Mesothelial cell of epicardium (in vitro differentiated cells): ENCODE measurements around the gene ICOS. TPM values are rescaled to one million over a fixed set of nuclear protein-coding genes. Genes with fewer than 3 reads are reported as not detected.
"Not testable (repeated sequence)": the region's sequence is repeated elsewhere in the genome, so short reads cannot be mapped to it uniquely, and the experiment has no call there.

Source experiments
- DNase-seq, 2 experiments: peaks; one replicate each; pipeline ENCODE4 v3.0.0; 2021; ENCODE audit warnings: low spot score in 2 of 2; ENCODE audit not compliant: unreplicated experiment in 2 of 2
- H3K27ac Mint-ChIP-seq: 2 replicates; pipeline ENCODE4 v1.8.0; 2021; ENCODE audit warnings: mixed read lengths
- H3K27me3 Mint-ChIP-seq: 2 replicates; pipeline ENCODE4 v1.8.0; 2021; ENCODE audit warnings: low read depth, mixed read lengths
- H3K36me3 Mint-ChIP-seq: 2 replicates; pipeline ENCODE4 v1.8.0; 2021; ENCODE audit warnings: mixed read lengths
- H3K4me1 Mint-ChIP-seq: 2 replicates; pipeline ENCODE4 v1.8.0; 2021; ENCODE audit warnings: mixed read lengths
- H3K4me3 Mint-ChIP-seq: 2 replicates; pipeline ENCODE4 v1.8.0; 2021; ENCODE audit warnings: mild to moderate bottlenecking, moderate library complexity, mixed read lengths
- H3K9me3 Mint-ChIP-seq: 2 replicates; pipeline ENCODE4 v1.8.0; 2021; ENCODE audit warnings: mixed read lengths
- CTCF ChIP-seq: fragments of 200-600 bp; sonication (generic); IDR thresholded peaks from one replicate; pipeline ENCODE4 v1.5.0; 2021; ENCODE audit warnings: antibody characterized with exemption; ENCODE audit not compliant: unreplicated experiment
- total RNA-seq: library from RNA; stranded (reverse); gene quantifications from 3 replicates; pipeline ENCODE4 v1.2.1, GENCODE V29; 2021

ICOS gene
- total RNA-seq, 1 donor from 2014 or later = not detected

DNA sequence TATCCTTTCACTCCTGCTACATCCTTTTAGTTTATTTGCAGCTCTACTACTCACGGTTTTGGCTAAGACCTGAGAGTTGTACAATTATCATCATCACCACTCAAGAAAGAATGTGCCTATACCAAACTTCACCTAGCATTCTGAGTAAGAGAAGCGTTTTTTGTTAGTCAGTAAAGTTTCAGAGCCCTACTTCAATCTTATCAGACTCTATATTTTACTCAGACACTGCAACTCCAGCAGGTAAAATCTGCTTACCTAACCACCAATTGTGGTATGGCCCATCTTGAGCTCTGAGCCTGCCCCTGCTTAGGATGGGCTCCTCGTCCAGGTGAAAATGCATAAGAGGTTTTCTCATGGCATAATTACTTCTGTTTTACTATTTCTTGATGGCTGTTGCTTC is 37.1 kb downstream of the ICOS start:
- no peaks in the 10 kb centered on the region for H3K4me1 Mint-ChIP-seq
- no peak overlapping the region for H3K27ac Mint-ChIP-seq
- H3K4me3 Mint-ChIP-seq = no peak overlapping the region
- H3K36me3 Mint-ChIP-seq = no peaks in the 10 kb centered on the region
- peaks cover 27% of the 10 kb centered on the region for H3K27me3 Mint-ChIP-seq
- no peak for DNase-seq
- TF ChIP-seq CTCF = no peak
- peaks cover 4% of the 10 kb centered on the region for H3K9me3 Mint-ChIP-seq

DNA sequence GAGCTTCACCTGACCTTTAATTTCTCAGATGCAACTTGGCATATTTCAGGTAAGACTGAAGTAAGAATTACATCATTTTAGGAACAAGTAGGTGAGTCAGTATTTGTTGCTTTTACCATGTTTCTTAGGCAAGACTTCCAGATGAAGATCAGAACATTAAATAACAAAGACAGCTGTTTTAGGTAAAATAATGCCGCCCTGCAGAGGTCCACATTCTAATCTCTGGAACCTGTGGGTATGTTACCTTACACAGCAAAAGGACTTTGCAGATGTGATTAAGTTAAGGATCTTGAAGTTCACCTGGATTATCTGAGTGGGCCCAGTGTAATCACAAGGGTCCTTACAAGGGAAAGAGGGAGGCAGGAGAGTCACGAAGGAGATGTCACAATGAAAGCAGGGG is 39.3 kb downstream of the ICOS start:
- no peak overlapping the region for H3K27ac Mint-ChIP-seq
- no peak overlapping the region for H3K4me3 Mint-ChIP-seq
- H3K27me3 Mint-ChIP-seq = peaks cover 21% of the 10 kb centered on the region
- H3K36me3 Mint-ChIP-seq = no peaks in the 10 kb centered on the region
- no peak for TF ChIP-seq CTCF
- H3K9me3 Mint-ChIP-seq = no peaks in the 10 kb centered on the region
- no peak for DNase-seq
- H3K4me1 Mint-ChIP-seq = no peaks in the 10 kb centered on the region

DNA sequence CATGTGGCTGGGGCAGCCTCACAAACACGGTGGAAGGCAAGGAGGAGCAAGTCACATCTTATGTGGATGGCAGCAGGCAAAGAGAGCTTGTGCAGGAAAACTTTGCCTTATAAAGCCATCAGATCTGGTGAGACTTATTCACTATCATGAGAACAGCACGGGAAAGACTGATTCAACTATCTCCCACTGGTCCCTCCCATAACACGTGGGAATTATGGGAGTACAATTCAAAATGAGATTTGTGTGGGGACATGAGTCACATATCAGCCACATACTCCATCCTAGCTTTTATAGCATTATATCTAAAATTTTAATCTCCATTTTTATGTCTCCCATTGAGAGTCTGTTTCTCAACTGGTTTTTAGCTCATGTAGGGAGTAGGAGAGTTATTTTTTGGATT is 45.7 kb downstream of the ICOS start:
- Mint-ChIP-seq H3K4me1 (peaks cover 5% of the 10 kb centered on the region), H3K9me3 (no peaks in the 10 kb centered on the region), H3K4me3 (no peak overlapping the region), H3K27ac (no peak overlapping the region), H3K27me3 (peaks cover 12% of the 10 kb centered on the region), H3K36me3 (no peaks in the 10 kb centered on the region)
- no peak for DNase-seq
- no peak for TF ChIP-seq CTCF

- H3K4me1 Mint-ChIP-seq = peaks cover 5% of the 10 kb centered on the region
- peaks cover 12% of the 10 kb centered on the region for H3K27me3 Mint-ChIP-seq
- no peak for DNase-seq
- H3K9me3 Mint-ChIP-seq = no peaks in the 10 kb centered on the region
- no peak overlapping the region for H3K4me3 Mint-ChIP-seq
- H3K36me3 Mint-ChIP-seq = no peaks in the 10 kb centered on the region
- TF ChIP-seq CTCF = no peak
- no peak overlapping the region for H3K27ac Mint-ChIP-seq
Observed at GRCh38 chr2:203983064-203983715, 46.6 kb downstream of the ICOS start.

GRCh38 chr2:203985978-203986377 is 49.4 kb downstream of the ICOS start:
- H3K27ac Mint-ChIP-seq, H3K4me1 Mint-ChIP-seq: not testable (repeated sequence)

GRCh38 chr2:203987959-203988358 is 51.4 kb downstream of the ICOS start:
- no peak for DNase-seq
- Mint-ChIP-seq H3K4me3 (no peak overlapping the region), H3K27ac (no peak overlapping the region), H3K27me3 (peaks cover 2% of the 10 kb centered on the region), H3K36me3 (no peaks in the 10 kb centered on the region), H3K4me1 (peaks cover 5% of the 10 kb centered on the region), H3K9me3 (no peaks in the 10 kb centered on the region)
- no peak for TF ChIP-seq CTCF

More at GRCh38 chr2:203985978-203986377, 49.4 kb downstream of the ICOS start:
- not testable (repeated sequence) for H3K36me3 Mint-ChIP-seq, H3K4me3 Mint-ChIP-seq, H3K9me3 Mint-ChIP-seq, DNase-seq
- peaks cover 11% of the 10 kb centered on the region for H3K27me3 Mint-ChIP-seq
